Epidermal melanocyte (primary cell): ENCODE measurements around the gene CNTNAP2.

Experiments used
- DNase-seq: peaks from one replicate; pipeline ENCODE4 v3.0.0; 2011; ENCODE audit warnings: low spot score; ENCODE audit not compliant: insufficient read length

The CNTNAP2 gene

DNA sequence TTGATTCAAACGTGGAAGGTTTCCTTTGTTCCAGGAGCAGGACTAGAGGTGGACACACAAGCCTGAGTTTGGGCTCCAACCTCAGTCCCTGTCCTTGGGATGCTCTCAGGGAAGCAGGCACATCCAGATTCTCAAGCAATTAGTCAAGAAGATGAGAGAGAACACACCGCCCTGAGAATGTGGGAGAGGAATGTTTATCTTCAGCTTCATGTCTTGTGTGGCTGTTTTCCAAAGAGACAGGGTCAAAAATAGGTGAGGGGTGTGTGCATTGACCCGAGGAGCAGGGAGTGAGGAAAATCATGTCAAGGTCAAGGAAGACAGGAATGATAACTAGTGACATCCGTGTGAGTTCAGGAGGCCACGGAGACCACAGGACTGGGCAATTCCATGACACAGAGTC, 2001.8 kb downstream of the CNTNAP2 start:
- DNase-seq: no peak

DNA sequence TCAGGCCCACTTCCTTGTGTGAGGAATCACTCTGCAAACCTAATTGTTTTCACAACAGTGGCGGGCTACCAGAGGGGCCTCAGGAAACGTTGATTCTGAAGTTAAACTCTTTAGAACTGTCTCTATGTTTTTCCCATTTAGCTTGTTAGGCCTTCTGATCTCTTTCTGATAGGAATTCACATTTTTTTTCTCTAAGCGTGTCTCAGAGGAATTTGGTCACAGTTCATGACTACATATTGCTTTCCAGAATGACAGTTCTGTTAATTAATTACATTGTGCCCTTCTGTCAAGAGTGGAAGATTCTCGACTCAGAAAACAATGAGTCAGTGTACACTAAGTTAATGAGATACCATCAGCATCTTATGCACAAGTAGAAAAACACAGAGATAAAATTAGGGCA, 2004.8 kb downstream of the CNTNAP2 start:
- DNase-seq: no peak

DNA sequence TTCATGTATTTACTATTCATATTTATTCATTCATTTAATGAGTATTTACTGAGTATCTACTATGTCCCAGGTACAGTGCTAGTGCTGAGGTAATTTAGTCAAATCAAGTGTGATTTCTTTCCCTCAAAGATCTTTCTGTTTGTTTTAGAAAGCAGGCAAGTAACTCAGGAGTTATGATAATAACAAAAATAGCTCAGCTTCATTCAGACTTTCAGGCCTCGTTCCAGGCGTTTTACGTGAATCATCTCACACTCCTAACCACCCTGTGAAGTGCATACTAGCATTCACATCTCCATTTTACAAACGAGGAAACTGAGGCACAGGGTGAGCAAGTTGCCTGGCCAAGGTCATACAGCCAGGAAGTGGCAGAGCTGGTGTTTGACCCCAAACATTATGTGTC, 2005.2 kb downstream of the CNTNAP2 start:
- no peak for DNase-seq

DNA sequence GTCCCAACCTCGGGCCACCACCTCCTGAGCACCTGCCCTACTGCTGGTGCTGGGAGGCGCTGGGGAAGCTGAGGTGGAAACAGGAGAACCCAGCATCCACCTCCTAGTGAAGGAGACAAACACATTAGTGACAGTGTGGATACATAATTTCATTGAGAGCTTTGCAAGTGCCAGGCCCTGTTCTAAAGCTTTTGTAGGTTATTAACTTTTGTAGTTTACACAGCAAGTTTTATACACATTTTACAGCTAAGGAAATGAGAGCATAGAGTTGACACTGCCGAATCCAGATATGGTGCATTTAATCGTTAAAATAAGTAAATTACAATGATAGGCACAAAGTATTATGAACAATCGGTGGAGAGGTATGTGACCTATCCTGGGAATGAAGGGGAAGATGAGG, 2007.9 kb downstream of the CNTNAP2 start:
- DNase-seq: no peak

DNA sequence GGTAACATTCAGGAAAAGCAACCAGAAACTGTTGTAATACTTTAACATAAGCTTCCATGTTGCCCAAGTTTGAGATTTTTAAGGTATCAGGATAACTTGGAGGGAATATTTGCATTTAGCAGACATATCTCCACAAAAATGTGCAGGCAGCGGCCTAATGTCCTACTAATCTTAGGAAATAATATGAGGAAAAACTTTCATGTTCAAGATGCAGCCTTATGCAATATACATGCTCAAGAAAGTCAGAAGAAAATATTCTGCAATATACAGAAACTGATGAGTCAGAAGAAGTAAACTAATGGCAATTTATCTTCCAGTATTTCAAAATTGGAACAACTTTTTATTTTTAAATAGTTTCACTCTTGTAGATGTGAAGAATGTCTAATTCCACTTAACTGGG, 2010.8 kb downstream of the CNTNAP2 start:
- DNase-seq: no peak

DNA sequence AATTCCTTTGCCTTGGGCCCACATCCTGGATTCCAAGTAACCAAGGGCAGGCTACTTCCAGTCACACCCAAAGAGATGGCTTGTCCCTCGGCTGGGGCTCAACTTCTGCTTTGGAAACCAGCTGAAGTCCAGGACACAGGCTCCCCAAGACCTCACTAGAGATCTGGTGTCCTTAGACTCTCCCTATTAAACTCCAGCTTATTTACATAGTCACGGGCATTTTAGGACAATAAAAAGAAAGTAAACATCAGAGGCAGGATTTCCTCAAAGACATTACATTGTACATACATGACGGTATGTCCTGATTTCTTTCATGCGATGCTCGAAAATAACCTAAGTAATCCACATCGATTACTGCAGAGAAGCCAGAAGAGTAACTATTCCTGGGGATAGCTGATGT, 2012.4 kb downstream of the CNTNAP2 start:
- no peak for DNase-seq

DNA sequence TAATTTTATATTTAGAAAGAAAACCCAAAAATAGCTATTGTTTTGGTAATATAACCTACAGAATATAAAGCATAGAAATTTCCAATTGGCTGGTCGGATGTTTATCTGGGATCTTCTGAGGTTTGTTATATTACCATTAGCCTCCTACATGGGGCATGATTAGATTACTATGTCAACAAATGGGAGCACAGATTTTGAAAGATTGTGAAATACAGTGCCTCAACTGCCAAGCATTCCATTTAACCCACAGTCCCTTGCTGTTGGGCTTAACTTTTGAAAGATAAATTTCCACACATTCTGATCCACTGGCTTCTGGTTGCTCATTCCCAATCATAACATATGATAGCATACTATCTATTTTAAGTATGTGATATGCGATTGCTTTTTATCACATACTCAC, 2018.5 kb downstream of the CNTNAP2 start:
- no peak for DNase-seq

DNA sequence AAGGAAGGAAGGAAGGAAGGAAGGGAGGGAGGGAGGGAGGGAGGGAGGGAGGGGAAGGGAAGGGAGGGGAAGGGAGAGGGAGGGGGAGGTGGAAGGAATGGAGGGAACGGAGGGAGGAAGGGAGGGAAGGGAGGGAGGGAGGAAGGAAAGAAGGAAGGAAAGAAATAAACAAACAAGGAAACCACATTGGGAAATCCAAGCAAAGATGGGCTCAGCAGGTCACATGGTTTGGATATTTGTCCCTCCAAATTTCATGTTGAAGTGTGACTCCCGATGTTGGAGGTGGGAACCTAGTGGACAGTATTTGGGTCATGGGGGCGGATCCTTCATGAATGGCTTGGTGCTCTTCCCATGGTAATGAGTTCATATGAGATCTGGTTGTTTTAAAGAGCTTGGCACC, 2019.4 kb downstream of the CNTNAP2 start:
- no peak for DNase-seq

DNA sequence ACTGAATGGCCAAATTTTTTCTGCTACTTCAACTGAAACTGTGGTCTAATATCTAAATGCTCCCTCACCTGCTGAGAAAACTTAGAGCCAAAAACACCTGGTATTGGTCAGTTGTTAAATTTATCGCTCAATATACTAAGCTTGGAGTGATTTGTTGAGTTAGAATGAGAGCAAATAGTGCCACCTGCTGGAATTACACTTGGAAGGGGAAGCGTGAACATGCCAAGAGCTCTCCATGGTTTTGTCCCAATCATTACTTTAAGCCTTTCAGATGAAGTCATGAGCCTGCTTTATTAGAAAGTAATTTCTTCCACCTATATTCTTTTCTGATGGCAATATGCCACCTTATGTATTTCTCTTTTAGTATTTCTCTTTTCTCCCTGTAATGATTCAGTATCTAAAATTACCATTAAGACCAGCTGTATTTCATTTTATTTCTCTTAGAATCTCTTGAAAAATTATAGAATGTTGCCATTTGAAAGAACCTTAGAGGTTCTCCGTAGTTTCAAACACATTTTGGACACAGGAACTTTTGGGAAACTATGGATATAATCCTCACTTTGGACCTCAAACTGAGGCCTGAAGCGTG, 2026.2 kb downstream of the CNTNAP2 start:
- DNase-seq: no peak

DNA sequence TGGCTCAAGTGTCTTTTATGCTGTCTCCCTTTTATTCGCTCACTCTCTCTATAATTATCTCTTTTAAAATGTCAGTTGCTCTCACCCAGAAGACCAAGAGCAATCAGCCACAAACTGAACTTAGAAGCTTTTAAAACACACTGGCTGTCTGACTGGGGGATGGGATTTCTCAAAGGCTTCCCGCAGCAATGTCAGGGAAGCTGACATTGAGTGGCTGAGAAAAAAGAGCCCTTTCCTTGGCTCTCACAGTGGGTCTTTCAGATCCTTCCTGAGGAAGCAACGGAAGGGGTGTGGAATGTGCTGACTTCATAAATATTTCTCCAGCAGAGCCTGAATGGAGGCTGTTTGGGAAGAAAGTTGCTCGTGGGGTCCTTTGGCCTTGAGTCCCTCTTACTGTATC, 2028.2 kb downstream of the CNTNAP2 start:
- DNase-seq: no peak

DNA sequence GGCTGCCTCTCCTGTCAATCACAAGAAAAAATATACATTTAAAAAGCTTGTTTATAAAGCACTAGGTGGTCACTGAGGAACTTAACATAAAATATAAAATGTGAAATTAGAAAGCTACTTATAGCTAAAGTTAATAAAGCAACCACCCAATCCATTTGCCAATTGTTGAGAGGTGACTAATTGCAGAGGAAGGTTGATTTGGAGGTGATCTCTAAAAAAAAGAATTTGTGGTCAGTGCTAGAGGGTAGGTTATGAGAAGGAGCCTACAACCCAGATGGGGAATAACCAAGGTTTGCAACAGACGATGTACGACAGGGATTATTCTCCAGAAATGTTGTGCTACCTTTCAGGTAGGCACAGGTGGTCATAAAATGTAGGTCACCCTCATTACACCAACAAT, 2029.7 kb downstream of the CNTNAP2 start:
- DNase-seq: no peak

DNA sequence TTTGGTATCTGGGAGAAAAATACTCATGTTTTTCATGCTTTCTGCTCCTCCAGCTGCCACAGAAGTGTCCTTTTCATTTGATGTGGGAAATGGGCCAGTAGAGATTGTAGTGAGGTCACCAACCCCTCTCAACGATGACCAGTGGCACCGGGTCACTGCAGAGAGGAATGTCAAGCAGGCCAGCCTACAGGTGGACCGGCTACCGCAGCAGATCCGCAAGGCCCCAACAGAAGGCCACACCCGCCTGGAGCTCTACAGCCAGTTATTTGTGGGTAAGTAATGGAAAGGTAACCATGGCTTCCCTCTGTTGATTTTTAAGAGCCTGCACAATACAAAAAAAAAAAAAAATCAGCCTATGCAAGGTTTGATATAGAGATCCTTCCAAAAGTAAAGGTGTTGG, 2030.8 kb downstream of the CNTNAP2 start:
- no peak for DNase-seq

DNA sequence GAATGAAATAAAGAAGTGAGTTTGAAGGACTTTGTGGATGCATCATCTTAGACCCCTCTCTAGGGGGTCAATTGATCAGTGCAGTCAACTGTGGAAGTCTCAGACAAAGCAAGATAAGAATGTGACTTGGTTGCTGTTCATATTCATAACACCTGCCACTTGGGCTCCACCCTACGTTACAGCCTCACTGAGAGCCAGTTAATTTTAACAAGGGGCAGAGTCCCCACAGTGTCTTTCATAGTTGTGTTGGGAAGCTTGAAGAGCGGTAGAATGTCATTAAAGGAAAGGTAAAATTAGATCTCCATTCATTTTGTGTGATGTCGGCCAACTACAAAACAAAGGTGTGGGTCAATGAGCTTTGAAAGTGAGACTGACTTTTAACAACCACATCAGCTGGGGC, 2031.9 kb downstream of the CNTNAP2 start:
- no peak for DNase-seq

DNA sequence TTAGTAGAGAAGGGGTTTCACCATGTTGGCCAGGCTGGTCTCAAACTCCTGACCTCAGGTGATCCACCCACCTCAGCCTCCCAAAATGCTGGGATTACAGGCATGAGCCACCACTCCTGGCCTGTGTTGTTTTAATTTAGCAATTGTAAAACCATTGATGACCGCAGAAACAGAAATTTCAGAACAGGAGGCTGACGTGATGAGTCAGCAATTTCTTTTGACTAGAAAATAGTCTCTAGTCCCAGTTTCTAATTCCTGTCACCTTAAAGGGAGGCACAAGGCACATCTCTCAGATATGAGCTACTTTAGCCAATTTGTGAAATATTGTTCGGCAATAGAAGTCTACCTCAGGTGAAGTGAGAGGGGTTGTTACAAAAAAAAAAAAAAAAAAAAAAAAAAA, 2033.1 kb downstream of the CNTNAP2 start:
- no peak for DNase-seq

DNA sequence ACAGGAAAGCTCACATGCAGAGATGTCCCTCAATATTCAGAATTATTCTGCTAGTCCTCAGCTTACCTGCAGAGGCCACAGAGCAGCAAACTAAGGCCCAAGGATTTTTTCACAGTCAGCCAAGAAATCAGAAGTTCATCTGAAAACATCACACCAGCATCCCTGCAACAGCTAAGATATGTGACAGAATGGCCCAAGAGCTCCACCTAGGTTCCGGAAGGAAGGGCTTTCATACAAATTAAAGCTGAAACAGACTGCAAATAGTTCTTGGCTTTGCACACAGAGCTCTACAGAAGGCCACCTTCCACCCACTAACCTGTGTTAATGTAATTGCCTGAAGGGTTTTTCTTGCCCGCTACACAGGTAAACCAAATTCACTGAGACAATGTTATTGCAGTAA, 2035.2 kb downstream of the CNTNAP2 start:
- DNase-seq: no peak

DNA sequence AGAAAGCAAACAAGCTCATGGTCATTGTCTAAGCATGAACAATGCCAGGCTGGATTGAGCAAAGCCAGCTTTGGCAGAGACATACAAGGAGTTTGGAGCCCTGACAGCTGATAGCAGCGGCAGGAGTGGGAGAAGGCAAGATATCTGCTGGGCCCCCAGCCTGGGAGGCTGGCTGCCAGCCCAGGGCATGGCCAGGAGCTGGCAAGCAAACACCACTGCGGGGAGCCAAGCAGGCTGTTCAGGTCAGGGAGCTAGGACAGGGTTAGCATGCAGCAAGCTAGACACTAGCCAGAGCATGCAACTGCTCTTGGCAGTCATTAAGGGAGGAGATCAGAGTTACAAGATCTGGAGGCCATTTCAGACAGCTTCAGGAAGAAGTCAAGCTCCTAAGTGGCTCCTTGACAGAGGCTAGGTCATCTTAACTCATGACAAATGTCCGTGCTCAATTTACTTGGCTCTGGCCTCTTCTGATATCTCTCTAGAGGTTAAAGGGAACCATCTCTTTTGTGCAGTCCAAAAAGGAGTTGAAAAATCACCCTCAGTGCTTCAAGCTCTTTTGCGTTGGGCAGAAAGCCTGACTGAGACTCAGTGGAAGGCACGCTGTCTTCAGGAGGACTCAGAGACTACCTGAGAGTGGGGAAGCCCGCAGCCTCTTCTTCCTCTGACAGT, 2037.1 kb downstream of the CNTNAP2 start:
- DNase-seq: no peak

DNA sequence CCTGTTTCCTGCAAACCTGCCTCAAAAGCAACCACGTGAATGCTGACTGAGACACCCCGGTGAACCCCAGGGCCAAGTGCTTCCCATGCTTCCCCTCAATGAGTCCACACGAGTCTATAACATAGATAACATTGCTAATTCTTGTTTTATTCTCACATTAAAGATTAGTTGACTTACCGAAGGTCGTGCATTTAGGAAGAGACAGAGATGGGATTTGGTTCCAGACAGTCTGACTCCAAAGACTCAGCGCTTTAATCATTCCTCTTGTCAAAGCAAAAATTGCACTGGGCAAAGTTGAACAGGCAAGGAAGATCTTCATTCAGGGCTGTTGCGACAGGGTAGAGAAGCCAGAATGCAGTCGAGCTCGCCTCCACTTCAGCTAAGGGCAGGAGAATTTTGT, 2038.4 kb downstream of the CNTNAP2 start:
- DNase-seq: no peak

DNA sequence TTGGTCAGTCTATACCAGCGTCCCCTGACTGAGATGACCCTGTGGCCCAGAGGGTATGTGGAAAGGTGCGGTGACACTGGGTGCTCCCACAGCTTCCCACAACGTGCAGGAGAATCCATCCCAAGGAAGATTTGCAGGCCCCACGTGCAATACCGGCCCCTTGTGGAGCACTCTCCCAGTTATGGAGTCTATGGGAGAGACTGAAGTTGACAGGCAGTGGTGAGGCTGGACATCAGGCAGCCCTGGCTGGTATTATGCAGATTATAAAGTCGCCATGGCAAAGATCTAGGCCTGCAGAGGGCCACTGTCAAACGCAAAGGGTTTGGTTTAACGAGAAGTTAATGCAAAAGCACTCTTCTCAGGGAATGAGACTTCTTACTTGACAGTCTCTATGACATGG, 2039.2 kb downstream of the CNTNAP2 start:
- DNase-seq: no peak

DNA sequence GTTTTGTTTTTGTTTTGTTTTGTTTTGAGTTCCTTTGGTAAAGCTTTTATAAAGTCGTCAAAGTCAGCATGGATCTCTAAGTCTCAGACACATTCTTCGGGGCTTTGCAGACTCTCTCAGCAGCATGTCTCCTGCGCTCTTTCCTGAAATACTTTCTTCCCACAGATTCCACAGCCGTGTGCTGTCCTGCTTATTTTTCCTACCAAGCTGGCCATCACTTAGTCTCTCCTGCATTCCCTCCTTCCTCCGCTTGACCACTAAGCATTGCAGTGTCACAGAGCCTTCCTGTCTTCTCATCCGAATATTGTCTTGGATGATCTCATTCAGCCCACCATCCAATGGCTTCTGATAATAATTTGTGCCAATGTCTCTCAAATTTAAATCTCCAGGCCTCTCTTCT, 2039.6 kb downstream of the CNTNAP2 start:
- no peak for DNase-seq

DNA sequence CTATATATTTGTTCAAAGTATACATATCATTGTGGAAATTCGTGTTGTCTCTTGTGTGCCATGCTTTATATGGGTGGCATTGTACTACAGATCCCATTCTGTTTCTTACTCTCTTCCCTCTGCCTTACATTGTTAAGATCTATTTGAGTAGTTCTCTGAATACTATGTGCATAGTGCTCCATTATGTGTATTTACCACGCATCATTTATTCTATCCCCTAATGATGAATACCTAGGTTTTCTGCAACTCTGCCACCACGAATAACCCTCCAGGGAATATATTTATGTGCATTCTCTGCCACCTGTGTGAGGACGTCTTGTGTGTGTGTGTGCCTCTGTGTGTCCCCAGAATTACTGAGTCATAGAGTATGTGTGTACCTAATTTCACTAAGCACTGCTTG, 2042.7 kb downstream of the CNTNAP2 start:
- no peak for DNase-seq

DNA sequence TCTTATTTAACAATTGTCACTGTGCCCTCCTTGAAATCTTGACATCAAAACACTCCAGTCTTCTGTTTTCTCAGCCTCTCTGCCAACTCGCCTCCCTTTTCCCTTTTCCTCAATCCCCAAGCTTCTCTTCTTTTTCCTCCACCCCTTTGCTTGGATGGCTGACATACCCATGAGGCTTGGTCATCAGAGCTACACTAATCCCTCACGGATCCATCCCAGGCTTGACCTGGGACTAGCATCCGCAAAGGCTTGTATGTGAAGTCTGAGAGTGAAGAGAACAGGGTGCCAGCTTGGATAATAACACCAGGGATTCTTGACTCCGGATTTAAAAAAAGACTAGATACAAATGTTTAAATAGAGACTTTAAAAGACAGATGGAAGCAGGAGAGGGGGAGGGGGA, 2045.2 kb downstream of the CNTNAP2 start:
- DNase-seq: no peak

DNA sequence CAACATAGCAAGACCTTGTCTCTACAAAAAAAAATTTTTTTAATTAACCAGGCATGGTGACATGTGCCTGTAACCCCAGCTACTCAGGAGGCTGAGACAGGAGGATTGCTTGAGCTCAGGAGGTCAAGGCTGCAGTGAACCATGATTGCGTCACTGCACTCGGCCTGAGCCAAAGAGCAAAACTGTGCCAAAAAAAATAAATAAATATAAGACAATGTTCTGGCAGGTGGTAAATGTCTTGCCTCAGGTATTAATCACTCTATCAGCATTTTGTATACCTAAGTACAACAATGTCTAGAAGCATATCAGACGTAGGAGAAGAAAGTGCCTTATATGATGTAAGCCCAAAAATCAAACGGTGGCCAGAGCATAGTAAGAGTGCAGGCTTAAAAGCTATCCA, 2046.2 kb downstream of the CNTNAP2 start:
- DNase-seq: no peak

DNA sequence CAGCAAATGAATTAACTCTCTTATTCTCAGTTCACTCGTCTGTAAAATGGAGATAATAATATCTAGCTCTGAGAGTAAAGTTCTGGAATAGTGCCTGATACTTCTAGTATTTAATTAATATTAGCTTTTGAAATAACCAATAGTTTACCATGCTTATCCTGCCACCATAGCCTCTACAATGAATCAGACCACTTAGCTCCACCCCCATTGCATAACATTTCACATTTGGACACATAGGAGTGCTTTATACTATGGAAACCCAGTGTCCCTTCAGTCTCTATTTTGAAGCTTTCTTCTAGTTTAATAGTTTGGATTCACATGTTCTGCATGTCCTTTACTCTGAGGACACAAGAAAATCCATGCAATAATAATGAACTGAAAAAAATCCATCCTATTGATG, 2046.6 kb downstream of the CNTNAP2 start:
- DNase-seq: no peak

DNA sequence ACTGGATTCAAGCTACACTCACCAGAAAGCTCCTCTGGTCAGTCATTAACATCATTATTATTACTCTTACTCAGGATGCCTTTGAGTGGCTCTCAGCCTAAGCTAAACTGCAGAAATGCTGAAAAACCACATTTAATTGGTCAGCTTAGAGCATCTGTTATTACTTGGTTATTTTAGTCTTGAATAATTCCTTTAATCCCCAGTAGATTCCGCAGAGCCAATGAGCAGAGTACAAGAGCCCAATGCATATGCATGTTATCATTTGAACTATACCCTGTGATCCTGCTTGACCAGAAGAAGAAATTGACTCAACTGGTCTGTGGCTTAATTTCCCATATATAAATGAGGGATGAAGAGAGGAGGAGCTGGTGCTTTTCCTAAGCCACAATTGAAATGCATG, 2056.3 kb downstream of the CNTNAP2 start:
- no peak for DNase-seq
